T-helper 1 cell (primary cell): ENCODE results near the gene UBE2G1.
"Not testable (repeated sequence)": the region's sequence is repeated elsewhere in the genome, so short reads cannot be mapped to it uniquely, and the experiment has no call there.

Source experiments
- DNase-seq, 5 donors: peaks; one replicate each; pipeline ENCODE4 v3.0.0-alpha.2; 2012 to 2020

The UBE2G1 gene

DNA sequence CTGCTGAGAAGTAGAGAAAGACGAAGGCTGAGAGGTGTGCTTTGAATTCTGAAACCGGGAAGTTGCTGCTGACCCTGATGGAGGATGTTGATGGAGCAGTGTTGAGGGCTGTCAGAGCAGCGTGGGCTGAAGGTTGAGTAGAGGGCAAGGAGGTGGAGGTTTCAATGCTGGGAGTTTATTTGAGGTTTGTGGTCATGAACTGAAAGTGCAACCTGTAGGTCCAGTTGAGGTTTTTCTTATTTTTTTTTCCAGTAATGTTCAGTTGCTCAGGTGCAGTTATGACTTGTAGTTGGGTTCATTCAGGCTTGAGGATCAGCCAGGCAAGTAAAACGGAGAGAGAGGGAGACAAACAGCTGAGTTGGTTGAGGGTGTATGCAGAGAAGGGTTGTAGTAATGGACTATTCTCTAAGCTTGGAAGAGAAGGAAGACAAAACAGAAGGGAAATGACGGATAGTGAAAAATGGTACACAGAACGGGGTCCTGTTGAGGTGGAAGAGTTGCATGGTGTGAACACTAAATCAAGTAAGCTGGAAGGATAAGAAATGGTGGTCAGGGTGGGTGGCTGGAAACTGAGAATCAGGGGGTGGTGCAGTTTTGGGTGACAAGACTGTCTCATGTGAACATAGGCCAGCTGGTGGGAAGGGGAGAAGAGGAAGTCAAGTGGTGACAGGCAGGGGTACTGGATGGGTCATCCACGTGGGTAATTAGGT, 8.7 kb upstream of the UBE2G1 start:
- peak in 1 of 5 donors; percentile 83 for DNase-seq

DNA sequence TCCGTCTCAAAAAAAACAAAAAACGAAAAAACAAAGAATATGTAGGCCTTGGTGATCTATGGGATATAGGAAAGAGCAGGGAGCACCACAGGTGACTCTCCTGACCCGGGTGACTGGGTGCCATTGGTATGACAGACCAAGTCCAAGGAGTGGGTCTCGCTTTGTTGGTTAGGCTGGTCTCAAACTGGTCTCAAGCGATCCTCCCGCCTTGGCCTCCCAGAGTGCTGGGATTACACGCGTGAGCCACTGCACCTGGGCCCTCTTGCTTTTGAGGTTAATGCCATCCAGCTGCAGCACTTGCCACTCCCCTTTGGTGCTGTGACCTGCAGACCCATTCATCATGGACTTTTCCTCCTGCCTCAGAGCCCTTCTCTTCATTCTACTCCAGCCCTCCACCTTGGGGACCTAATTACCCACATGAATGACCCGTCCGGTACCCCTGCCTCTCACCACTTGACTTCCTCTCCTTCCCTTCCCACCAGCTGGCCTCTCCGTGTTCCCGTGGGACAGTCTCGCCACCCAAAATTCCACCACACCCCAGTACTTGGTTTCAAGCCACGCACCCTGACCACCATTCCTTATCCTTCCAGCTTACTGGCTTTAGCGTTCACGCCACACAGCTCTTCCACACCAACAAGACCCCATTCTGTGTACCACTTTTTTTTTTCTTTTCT, 3.2 kb upstream of the UBE2G1 start:
- DNase-seq, result no peak

DNA sequence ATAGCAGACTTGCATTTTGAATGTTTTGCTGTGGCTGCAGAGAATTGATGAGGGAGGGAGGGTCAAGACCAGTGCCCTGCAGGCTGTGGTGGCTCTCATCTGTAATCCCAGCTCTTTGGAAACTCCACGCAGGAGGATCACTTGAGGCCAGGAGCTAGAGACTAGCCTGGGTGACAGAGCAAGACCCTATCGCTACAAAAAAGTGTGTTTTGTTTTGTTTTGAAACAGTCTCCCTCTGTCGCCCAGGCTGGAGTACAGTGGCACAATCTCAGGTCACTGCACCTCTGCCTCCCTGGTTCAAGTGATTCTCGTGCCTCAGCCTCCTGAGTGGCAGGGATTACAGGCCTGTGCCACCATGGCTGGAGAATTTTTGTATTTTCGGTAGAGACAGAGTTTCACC, 1.9 kb upstream of the UBE2G1 start:
- DNase-seq, result no peak

DNA sequence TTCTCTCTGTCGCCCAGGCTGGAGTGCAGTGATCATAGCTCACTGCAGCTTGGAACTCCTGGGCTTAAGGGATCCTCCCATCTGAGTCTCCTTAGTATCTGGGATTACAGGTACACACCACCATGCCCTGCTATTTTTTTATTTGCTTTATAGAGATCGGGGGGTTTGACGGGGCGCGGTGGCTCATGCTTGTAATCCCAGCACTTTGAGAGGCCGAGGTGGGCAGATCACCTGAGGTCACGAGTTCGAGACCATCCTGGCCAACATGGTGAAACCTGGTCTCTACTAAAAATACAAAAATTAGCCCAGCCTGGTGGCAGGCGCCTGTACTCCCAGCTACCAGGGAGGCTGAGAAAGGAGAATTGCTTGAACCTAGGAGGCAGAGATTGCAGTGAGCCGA, 702 bp upstream of the UBE2G1 start:
- not testable (repeated sequence) for DNase-seq

DNA sequence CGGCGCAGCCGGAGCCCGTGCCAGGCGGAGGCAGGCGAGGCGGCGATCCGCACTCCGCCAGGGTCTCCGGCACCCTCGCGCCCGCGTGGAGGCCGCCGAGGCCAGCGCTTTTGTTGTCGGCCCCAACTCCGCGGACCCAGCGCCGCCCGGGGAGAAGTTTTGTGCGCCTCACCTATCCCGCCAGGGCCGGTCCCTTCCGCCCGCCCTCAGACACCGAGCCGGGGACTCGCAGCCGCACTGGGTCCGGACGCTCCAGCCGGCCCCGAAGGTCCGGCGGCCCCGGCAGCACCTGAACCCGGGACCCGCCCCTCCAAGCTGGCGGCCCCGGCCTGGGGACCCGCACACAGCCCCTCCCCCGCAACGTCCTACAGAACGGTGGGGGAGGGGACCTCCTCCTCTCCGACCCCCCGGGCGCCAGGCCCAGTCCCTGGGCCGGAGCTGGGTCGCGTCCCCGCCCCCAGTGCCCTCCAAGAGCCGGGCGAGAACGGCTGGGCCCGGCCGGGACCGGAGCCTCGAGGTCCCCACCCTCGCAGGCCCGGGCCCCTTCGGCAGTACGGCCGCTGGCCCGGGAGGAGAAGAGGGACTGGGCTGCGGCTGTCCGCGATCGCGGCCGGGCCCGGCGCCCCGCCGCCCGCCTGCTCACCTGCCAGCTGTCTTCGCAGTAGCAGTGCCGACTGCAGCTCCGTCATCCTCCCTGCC, 698 bp downstream of the UBE2G1 start:
- DNase-seq, result peak; percentile 16 to 38 (median 24)

DNA sequence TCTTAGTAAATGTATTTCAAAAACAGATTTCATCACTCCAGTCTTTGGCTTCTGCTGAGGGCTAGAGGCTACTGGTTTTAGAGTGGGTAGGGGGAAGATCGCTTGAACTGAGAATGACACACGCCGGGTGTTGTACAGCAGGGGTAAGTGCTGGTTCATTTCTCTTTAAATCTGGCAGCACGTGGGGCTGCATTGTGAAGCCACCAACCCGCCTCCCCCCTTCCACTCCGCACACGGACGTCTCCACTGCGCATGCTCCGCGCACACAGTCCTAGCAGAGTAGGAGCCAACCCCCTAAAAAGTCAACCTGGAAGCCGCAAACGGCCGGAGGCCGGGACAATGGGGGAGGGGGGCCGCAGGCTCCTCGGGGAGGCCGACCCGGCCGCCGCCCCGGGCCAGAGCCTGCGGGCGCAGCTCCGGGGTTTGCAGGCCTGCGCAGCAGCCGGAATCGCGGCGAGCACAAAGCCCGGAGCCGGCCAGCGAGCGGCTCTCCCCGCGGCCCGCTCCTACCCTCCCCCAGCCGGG, 1.3 kb downstream of the UBE2G1 start:
- peak; percentile 73 to 92 (median 82) for DNase-seq

DNA sequence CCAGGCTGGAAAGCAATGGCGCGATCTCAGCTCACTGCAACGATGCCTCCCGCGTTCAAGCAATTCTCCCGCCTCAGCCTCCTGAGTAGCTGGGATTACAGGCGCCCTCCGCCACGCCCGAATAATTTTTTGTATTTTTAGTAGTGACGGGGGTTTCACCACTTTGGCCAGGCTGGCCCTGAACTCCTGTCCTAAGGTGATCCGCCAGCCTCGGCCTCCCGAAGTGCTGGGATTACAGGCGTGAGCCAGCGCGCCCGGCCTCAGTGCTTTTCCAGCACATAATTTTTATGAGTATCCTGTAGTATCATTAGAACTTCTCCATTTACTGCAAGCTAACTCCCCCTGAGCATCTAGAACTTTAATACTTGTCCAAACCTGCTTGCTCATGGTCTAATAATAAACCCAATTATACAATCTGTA, 1.8 kb downstream of the UBE2G1 start:
- DNase-seq, result no peak

DNA sequence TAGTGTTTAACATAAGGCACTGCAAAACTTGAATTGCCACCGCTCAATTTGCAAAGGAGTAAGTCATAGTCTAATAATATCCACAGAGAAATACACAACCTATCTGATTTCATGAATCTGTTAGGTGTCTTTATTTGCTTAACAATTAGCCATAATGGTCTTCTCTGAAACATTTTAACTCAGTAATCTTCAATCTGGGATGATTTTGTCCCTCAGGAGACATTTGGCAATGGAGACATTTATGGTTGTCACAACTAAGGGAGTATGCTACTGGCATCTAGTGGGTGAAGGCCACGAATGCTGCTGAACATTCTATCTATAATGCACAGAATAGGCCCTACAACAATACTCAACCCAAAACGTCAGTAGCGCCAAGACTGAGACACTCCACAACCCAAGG, 4.3 kb downstream of the UBE2G1 start:
- DNase-seq, result no peak

DNA sequence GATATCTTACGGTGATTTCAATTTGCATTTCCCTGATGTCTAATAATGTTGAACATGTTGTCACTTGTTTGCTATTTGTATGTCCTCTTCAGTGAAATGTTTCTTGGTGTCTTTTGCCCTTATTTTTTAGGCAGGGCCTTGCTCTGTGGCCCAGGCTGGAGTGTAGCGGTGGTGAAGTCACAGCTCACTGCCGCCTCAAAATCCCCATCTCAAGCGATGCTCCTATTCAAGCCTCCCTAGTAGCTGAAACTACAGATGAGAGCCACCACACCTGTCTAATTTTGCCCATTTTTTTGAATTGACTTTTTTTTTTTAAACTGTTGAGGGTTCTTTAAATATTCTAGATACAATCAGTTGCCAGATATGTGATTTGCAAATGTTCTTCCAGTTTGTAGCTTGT, 8.3 kb downstream of the UBE2G1 start:
- DNase-seq, result no peak

DNA sequence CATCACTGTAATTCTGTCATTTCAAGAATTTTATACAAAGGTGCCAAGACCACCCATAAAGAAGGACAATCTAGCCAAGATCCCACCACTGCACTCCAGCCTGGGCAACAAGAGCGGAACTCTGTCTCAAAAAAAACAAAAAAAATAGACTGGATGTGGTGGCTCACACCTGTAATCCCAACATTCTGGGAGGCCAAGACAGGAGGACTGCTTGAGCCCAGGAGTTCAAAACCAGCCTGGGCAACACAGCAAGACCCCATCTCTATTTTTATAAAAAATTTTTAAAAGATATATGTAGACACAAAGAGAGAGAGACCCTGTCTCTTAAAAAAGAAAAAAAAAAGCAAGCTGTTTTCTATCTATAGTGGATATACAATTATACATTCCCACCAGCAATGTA, 8.8 kb downstream of the UBE2G1 start:
- DNase-seq, result no peak

DNA sequence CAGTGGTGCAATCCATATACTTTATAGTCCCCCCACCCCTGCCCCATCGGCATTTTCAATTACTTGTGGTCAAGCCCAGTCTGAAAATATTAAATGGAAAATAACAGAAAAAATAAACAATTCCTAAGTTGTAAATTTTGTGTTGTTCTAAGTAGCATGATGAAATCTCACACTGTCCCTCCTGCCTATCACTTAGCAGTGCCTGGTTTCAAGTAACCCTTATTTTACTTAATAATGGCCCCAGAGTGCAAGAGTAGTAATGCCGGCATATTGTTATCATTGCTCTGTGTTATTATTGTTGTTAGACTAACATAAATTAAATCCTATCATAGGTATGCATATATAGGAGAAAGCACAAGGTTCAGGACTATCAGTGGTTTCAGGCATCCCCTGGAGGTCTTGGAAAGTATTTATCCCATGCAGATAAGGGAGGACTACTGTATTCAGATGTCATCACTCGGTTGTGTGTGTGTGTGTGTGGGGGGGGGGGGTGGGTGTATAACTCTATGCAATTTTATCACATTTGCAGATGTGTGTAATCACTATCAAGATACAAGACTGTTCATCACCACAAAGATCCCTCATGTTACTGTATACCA, 9.3 kb downstream of the UBE2G1 start:
- DNase-seq, result no peak

DNA sequence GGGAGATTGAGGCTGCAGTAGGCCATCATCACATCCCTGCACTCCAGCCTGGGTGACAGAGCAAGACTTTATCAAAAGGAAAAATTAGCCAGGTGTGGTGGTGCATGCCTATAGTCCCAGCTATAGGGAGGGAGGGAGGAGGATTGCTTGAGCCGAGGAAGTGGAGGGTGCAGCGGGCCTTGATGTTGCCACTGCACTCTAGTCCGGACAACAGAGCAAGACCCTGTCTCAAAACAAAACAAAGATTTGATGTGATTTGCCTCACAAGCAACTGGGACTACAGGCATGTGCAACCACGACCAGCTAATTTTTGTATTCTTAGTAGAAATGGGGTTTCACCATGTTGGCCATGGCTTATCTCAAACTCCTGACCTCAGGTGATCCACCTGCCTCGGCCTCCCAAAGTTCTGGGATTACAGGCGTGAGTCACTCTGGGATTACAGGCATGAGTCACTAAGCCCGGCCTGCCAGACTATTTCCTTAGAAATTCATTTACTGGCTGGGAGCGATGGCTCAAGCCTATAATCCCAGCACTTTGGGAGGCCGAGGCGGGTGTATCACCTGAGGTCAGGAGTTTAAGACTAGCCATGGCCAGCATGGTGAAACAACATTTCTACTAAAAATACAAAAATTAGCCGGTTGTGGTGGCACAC, 11.5 kb downstream of the UBE2G1 start:
- DNase-seq, result no peak

DNA sequence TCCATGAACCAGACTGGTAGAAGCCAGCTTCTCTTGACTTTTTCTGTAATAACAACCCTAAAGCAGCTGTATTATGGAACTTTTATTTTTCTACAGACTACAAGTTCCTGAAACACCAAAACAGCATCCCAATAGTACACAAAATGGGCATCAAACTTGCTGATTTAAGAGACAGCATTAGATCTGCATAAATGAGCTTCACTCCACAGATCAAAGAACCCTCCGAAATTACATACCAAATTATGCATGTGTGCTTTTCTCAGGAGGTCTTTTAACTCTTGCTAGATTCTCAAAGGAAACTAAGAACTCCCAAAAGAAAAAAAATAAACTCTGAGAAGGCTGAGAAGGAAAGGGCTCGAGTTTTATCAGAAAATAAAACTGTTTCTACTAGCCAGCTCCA, 12.3 kb downstream of the UBE2G1 start:
- no peak for DNase-seq

DNA sequence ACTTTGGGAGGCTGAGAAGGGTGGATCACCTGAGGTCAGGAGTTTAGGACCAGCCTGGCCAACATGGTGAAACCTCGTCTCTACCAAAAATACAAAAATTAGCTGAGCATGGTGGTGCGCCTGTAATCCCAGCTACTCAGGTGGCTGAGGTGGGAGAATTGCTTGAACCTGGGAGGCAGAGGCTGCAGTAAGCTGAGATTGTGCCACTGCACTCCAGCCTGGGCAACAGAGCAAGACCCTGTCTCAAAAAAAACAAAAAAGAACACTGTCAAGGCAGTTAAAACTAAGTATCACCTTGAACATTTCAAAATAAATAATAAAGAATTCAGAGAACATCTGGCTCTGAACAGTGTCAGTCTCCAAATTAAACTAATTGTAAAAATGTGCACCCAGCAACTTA, 16.3 kb downstream of the UBE2G1 start:
- not testable (repeated sequence) for DNase-seq

DNA sequence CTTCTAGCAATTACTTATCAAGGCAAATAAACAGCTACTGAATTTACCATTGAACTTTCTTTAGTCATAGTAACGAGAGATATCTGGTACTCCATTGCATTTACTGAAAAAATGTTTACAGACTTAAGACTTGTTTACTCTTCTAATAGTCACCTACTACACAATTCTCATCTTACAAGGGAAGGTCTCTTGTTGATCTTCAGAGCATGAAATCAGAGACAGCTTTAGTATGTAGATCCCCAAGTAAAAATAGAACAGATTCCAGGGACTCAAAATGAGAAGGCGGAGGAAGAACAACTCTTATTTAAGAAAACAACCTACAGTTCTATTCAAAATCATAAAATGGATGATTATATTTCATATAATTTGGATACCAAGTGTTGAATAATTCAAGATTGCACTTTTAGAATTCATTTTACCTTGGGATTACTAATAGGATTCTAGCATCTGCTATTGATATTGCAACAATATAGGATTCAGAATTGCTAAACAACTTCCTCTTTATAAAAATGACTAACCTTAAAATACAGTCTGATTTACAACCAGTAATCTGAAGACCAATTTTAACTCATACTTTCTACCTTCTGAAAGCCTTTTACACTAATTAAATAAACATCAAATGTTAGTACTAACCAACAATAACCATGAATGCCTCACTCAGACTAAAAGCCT, 20.8 kb downstream of the UBE2G1 start:
- DNase-seq, result no peak

DNA sequence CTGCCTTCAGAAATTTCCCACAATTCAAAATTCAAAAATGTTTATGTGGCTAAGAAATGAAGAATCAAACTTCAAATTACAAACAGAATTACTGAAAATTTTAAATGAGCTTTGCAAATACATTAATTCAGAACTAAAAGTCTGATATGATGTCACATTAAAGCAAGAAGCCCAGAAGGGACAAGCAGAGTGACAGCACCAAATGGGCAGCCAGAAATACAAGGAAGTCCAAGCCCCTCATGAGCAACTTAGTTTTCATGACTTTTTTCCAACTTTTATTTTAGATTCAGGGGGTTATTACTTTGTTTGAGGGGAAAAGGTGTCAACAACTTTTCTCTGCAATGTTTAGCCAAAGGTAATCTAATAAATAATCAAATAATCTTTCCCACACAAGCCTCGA, 21.5 kb downstream of the UBE2G1 start:
- no peak for DNase-seq

DNA sequence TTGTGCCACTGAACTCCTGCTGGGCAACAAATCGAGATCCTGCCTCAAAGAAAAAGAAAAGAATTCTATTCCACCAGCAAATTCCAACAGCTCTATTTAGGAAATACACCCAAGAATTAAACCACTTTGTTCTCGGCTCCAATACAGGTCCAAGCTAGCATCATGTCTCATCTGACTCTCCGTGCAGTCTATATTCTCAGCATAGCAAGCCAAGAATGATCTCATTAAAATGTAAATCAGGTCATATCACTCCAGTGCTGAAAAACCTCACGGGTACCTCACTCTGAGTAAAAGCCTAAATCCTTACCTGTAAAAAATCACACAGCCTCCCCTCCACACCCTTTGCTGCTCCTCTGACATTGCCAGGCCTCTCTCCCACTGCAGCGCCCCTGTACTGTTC, 23.9 kb downstream of the UBE2G1 start:
- DNase-seq, result no peak

DNA sequence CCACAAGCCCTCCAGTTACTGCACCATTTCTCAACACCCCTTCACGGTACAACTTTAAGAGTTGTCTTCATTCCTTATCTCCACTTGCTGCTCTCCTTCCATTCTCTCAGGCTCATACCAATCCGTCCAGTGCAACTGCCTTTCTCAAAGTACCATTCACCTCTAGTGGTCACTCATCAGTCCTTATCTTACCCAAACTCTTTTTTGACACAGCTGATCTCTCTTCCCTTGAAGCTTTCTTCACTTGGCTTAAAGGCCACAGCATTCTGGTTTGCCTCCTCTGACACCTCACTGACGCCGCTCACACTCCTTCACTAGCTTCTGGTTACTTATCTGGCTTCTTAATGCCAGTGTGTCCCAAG, 24.9 kb downstream of the UBE2G1 start:
- no peak for DNase-seq

DNA sequence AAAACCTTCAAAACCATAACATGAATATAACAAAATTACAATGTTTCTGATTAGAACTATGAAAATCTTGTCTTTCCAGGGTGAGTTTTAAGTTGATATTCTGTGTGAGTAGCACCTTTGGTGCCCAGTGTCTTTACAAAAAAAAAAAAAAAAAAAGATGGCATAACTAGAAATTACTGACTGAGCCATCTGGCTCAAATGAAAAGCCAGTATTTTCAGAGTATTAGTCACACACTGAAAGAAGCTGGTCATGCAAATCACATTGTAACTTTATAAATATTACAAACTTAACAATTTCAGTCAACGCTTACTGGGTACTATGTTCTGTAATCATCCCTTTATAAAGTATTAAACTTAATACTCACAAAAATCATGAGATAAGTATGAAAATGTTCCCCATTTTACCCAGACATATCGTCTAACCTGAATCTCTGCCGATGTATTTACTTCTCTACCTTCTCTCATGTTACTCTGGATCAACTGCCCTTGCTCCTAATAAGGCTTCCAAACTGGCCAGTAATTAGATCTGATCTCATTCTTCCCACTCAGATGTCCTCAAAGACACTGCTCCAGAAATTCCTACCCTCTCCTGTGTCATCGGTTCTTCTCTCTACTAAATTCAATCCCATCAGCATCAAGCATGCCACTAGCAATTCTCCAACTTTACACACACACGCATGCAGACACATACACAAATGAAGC, 25.4 kb downstream of the UBE2G1 start:
- no peak for DNase-seq

DNA sequence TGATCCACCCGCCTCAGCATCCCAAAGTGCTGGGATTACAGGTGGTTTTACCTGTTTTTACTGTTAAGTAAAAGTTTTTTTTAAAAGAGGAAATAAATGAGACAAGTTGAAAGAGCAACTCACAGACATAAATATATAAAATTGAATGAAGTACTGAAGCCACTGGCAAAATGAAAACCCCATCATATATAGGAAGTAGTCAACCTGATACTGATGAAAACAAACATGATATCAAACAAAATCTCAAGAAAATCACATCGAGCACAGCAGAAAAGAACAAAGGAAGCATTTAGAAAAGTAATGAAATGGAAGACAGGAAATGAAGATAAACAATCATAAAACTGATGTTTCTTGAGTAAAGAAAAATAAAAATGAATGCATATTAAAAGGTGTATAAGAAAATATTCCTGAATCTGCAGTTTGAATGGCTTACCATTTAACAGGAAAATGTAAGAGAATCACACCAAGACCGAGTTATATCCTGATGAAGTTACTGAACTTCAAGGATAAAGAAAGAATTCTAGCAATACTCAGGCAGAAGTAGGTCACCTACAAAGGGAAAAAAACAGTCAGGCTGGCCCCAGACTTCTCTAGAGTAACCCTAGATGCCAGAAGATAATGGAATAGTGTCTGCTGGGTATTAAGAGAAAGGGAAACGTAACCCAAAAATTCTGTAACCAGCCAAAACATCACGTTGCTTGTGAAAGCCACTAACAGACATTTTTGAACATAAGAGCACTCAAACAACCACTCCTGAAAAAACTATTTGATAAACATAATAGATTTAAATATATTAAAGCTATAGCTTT, 31.5 kb downstream of the UBE2G1 start:
- DNase-seq, result no peak

DNA sequence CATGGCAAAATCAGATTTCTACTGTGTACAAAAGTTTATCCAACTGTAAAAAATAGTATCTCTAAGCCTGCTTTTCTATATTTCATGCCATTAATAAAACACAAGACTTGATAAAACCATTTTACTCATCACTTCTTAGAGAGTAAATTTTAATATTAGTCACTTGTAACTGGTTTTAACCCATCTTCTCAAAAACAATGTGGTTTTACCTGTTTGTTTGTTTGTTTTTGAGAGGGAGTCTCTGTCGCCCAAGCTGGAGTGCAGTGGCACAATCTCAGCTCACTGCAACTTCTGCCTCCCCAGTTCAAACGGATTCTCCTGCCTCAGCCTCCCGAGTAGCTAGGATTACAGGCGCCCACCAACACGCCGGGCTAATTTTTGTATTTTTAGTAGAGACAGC, 32.1 kb downstream of the UBE2G1 start:
- no peak for DNase-seq
